ENCODE measurements around the gene COX7A2L.

GRCh38 chr2:42335514-42336104 lies 25.4 kb downstream of the COX7A2L start:
- TF ChIP-seq CTCF (IDR thresholded peaks at IDR 0.05) (no peak), MXI1 (IDR thresholded peaks at IDR 0.05; ENCODE audit: low read depth, low read length) (no peak), RAD21 (IDR thresholded peaks at IDR 0.05; ENCODE audit: low read length) (no peak), EP300 (IDR thresholded peaks at IDR 0.05; ENCODE audit: borderline replicate concordance in 1 of 2, low read depth in 1 of 2, low read length in 1 of 2) (no peak), USF2 (IDR thresholded peaks at IDR 0.05; ENCODE audit: borderline replicate concordance, low read depth, low read length) (no peak), RXRA (IDR thresholded peaks at IDR 0.05; ENCODE audit: borderline replicate concordance, low read depth) (no peak), MAX (IDR thresholded peaks at IDR 0.05; ENCODE audit: low read depth) (no peak), CHD2 (IDR thresholded peaks at IDR 0.05; ENCODE audit: low read length, partially characterized antibody) (no peak)
